Hematopoietic multipotent progenitor cell treated with erythropoietin and hydrocortisone succinate and interleukin-3 and kit ligand, for 6 days (in vitro differentiated cells): ENCODE measurements around the gene PRDM16.
"Not testable (repeated sequence)": the region's sequence is repeated elsewhere in the genome, so short reads cannot be mapped to it uniquely, and the experiment has no call there.

ENCODE experiments used
- DNase-seq: peaks from one replicate; pipeline ENCODE4 v3.0.0-alpha.2; 2015

The PRDM16 gene

GRCh38 chr1:3270403-3271245 is 201.6 kb downstream of the PRDM16 start:
- DNase-seq, result no peak

- no peak for DNase-seq
Observed at GRCh38 chr1:3271866-3272265, 202.9 kb downstream of the PRDM16 start.

GRCh38 chr1:3272321-3273045 is 203.5 kb downstream of the PRDM16 start:
- no peak for DNase-seq

GRCh38 chr1:3273447-3273846 is 204.4 kb downstream of the PRDM16 start:
- no peak for DNase-seq

GRCh38 chr1:3274972-3275371 is 206.0 kb downstream of the PRDM16 start:
- no peak for DNase-seq

- DNase-seq, result no peak
Observed at GRCh38 chr1:3275471-3276340, 206.7 kb downstream of the PRDM16 start.

GRCh38 chr1:3276341-3276800 is 207.4 kb downstream of the PRDM16 start:
- no peak for DNase-seq

GRCh38 chr1:3277011-3277471 is 208.0 kb downstream of the PRDM16 start:
- no peak for DNase-seq

GRCh38 chr1:3277623-3278022 is 208.6 kb downstream of the PRDM16 start:
- no peak for DNase-seq

- no peak for DNase-seq
Observed at GRCh38 chr1:3278416-3279181, 209.6 kb downstream of the PRDM16 start.

GRCh38 chr1:3279182-3279470 is 210.1 kb downstream of the PRDM16 start:
- DNase-seq, result no peak

GRCh38 chr1:3281735-3282134 is 212.7 kb downstream of the PRDM16 start:
- DNase-seq, result no peak

- no peak for DNase-seq
Observed at GRCh38 chr1:3282186-3282585, 213.2 kb downstream of the PRDM16 start.

GRCh38 chr1:3282656-3283430 is 213.8 kb downstream of the PRDM16 start:
- DNase-seq, result no peak

GRCh38 chr1:3283849-3284248 is 214.8 kb downstream of the PRDM16 start:
- DNase-seq, result peak; percentile 46

GRCh38 chr1:3284691-3285090 is 215.7 kb downstream of the PRDM16 start:
- no peak for DNase-seq

- DNase-seq, result no peak
Observed at GRCh38 chr1:3285106-3285740, 216.2 kb downstream of the PRDM16 start.

- not testable (repeated sequence) for DNase-seq
Observed at GRCh38 chr1:3287095-3287494, 218.1 kb downstream of the PRDM16 start.

GRCh38 chr1:3287656-3288160 is 218.7 kb downstream of the PRDM16 start:
- DNase-seq, result no peak

GRCh38 chr1:3289502-3289901 is 220.5 kb downstream of the PRDM16 start:
- no peak for DNase-seq

GRCh38 chr1:3290438-3290837 is 221.4 kb downstream of the PRDM16 start:
- no peak for DNase-seq
